Endothelial cell of umbilical vein (primary cell): Measurements from ENCODE around the gene STAB1. TPM values are rescaled to one million over a fixed set of nuclear protein-coding genes. Genes with fewer than 3 reads are reported as not detected.

Experiments used
- BruUV-seq: library from RNA; stranded (reverse); fragments of 400-500 nt; replicated peaks from 2 replicates; lab custom pipeline; 2021; lab: Mats Ljungman, UMichigan
- CTCF ChIA-PET: fragments of 300-600, 350-600 bp; sonication (Branson Sonifier 250); formaldehyde crosslinking; loops from one replicate; lab custom pipeline; 2021; ENCODE audit warnings: antibody characterized with exemption, inconsistent platforms; lab: Charles Lee
- POLR2A ChIA-PET: fragments of 300-600, 350-600 bp; sonication (Branson Sonifier 250); formaldehyde crosslinking; loops from one replicate; lab custom pipeline; 2021; ENCODE audit warnings: antibody characterized with exemption, inconsistent platforms; lab: Charles Lee
- DNase-seq: peaks from one replicate; pipeline ENCODE4 v3.0.0-alpha.2; 2011; ENCODE audit warnings: low read depth, low spot score
- FAIRE-seq: peaks from 2 replicates; lab custom pipeline; 2011; peaks lifted over from hg19 to GRCh38; lab: Jason Lieb, UNC
- H2AFZ ChIP-seq: 2 replicates; pipeline ENCODE4 v1.6.0; 2012; ENCODE audit warnings: low read depth, low read length, control low read depth, inconsistent platforms
- H3K27ac ChIP-seq: 2 replicates; pipeline ENCODE4 v1.5.1; 2011; ENCODE audit warnings: low read depth, mild to moderate bottlenecking, control low read depth, low read length, moderate library complexity; ENCODE audit not compliant: insufficient read depth
- H3K27me3 ChIP-seq, 2 experiments: 2 replicates each; pipeline versions ENCODE4 v1.6.0 to v1.6.1; 2011; ENCODE audit warnings: low read length in 2 of 2, mixed read lengths in 1 of 2; ENCODE audit not compliant: control insufficient read depth in 2 of 2, insufficient read depth in 2 of 2
- H3K36me3 ChIP-seq, 2 experiments: 2 replicates in 1 of 2; 3 replicates in 1 of 2; pipeline ENCODE4 v1.5.1; 2011; ENCODE audit warnings: low read length in 2 of 2, mild to moderate bottlenecking in 1 of 2, moderate library complexity in 1 of 2; ENCODE audit not compliant: control insufficient read depth in 2 of 2, insufficient read depth in 2 of 2; ENCODE audit errors: extremely low read depth in 1 of 2
- H3K4me1 ChIP-seq: 3 replicates; pipeline ENCODE4 v1.5.1; 2011; ENCODE audit warnings: mild to moderate bottlenecking, low read length; ENCODE audit not compliant: control insufficient read depth, insufficient read depth; ENCODE audit errors: extremely low read depth
- H3K4me2 ChIP-seq: 2 replicates; pipeline ENCODE4 v1.6.1; 2011; ENCODE audit warnings: low read length, control low read depth, mixed read lengths; ENCODE audit not compliant: insufficient read depth
- H3K4me3 ChIP-seq, 3 experiments: fragments of 200-600 bp in 1 of 3; sonication (generic), shearing (Covaris generic) in 1 of 3; replicated peaks in 1 of 3; 2 replicates each; pipeline ENCODE4 v1.5.1; 2011 to 2016; ENCODE audit warnings: control low read depth in 3 of 3, low read length in 3 of 3, mild to moderate bottlenecking in 2 of 3, inconsistent platforms in 1 of 3, low read depth in 1 of 3, moderate library complexity in 1 of 3; ENCODE audit not compliant: insufficient read depth in 1 of 3
- H3K79me2 ChIP-seq: 2 replicates; pipeline ENCODE4 v1.6.0; 2012; ENCODE audit warnings: low read length, inconsistent platforms; ENCODE audit not compliant: control insufficient read depth, insufficient read depth
- H3K9ac ChIP-seq: replicated peaks from 2 replicates; pipeline ENCODE3; 2011; ENCODE audit warnings: low read length, control low read depth; ENCODE audit not compliant: insufficient read depth; ENCODE audit errors: extremely low read depth
- H3K9me1 ChIP-seq: replicated peaks from 3 replicates; pipeline ENCODE4 v1.6.0; 2011; ENCODE audit warnings: mild to moderate bottlenecking, low read length; ENCODE audit not compliant: control insufficient read depth, insufficient read depth; ENCODE audit errors: extremely low read depth
- H3K9me3 ChIP-seq: replicated peaks from 2 replicates; pipeline ENCODE4 v1.5.1; 2012; ENCODE audit warnings: low read length, inconsistent platforms; ENCODE audit not compliant: control insufficient read depth, insufficient read depth
- H4K20me1 ChIP-seq: replicated peaks from 2 replicates; pipeline ENCODE3; 2011; ENCODE audit warnings: mild to moderate bottlenecking, low read length; ENCODE audit not compliant: control insufficient read depth, insufficient read depth; ENCODE audit errors: extremely low read depth
- MYC ChIP-seq: IDR thresholded peaks from one replicate; pipeline ENCODE4 v1.6.1; 2011; ENCODE audit warnings: mild to moderate bottlenecking, low read depth, low read length
- POLR2AphosphoS5 ChIP-seq: IDR thresholded peaks from 2 replicates; pipeline ENCODE4 v1.6.1; 2012; ENCODE audit warnings: low read depth, mild to moderate bottlenecking, control low read depth, low read length, moderate library complexity; ENCODE audit not compliant: insufficient read depth
- dilution Hi-C: fragments of 300-500 bp; cut with MboI; formaldehyde crosslinking; loops from one replicate; pipeline ENCODE4 v1.15.0; 2019; ENCODE audit warnings: low sequenced_read_pairs; ENCODE audit not compliant: extremely low pct_ligation_motif_present
- intact Hi-C: fragments of 100-400 bp; cut with micrococcal nuclease; formaldehyde crosslinking; loops from one replicate; pipeline ENCODE4 v1.10.0; 2022
- polyA plus RNA-seq, 4 experiments: library from polyadenylated mRNA; depleted of rRNA in 3 of 4; stranded (reverse) in 3 of 4; unstranded in 1 of 4; fragments of >200 nt; gene quantifications; 2 replicates each; pipeline versions ENCODE4 v1.2.1 to v1.2.3, GENCODE V29; 2011 to 2012; ENCODE audit warnings: missing spikeins in 1 of 4
- total RNA-seq: library from RNA; stranded (reverse); gene quantifications from 2 replicates; pipeline ENCODE4 v1.2.3, GENCODE V29; 2021
- TF ChIP-seq, protein P1 (sequence below), 2 donors: IDR thresholded peaks; 1 replicate in 1 of 2; 2 replicates in 1 of 2; pipeline ENCODE4 v1.5.1; 2011; ENCODE audit warnings: low read length in 2 of 2, mild to moderate bottlenecking in 2 of 2, moderate library complexity in 2 of 2, control low read depth in 1 of 2, inconsistent platforms in 1 of 2, low read depth in 1 of 2; ENCODE audit not compliant: insufficient read depth in 1 of 2; ENCODE audit errors: extremely low read depth in 1 of 2
- TF ChIP-seq, protein P2 (sequence below): IDR thresholded peaks from 2 replicates; pipeline ENCODE4 v1.6.1; 2011; ENCODE audit not compliant: insufficient read depth, insufficient read length

STAB1 gene
- total and polyA plus RNA-seq, 2 donors (not counting 3 experiments of a cell fraction or from before 2014, with no cell fraction given), result 369 TPM

DNA sequence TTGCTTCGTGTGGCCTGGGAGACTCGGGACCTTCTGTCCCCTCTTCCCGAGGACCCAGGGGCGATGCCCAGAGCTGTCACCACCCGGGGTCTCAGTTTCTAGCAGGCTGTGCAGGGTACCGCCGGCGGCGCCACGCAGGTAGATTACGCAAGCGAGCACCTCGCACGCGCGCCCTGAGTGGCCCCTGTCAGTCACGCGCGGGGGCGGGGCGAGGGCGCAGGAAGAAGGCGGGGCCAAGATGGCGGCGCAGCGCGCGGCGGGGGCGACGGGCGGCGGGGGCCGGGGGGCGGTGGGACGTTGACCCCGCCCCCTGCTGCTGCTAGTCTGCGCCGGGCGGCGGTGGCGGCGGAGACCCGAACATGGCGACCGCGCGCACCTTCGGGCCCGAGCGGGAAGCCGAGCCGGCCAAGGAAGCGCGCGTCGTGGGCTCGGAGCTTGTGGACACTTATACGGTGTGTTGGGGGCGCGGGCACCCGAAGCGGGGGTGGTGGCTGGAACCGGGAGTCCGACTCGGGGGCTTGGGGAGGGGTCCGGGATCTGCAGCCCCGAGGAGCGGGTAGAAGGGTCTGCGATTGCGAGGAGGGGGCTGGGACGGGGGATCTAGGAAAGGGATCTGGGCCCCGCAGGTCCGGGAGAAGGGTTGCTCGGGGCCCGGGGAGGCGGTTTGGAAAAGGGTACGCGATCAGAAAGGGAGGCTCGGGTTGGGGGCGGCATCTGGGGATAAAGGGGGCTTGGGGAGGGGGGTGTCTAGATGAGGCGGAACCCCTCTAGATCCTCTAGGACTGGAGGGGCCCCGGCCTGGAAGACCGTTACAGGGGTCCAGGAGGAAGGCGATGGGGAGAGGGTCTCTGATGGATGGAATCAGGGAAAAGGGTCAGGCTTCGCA is 39.6 kb upstream of the STAB1 start, which contains the start of gene NISCH:
TSS of gene NISCH (plus strand) at position 322 of the 886 bp plus-strand sequence. CDS start at position 360, 38 bp downstream.
- Histone ChIP-seq H3K4me3 (peak within 1 kb of the TSS; percentile 80 to 97 (median 97)), H3K4me1 (peaks cover 17% of the 10 kb centered on the region), H2AFZ (peak within 1 kb of the TSS; percentile 99), H3K27ac (peak within 1 kb of the TSS; percentile 69), H3K79me2 (peaks cover 40% of the 10 kb centered on the region), H3K9me1 (no peaks in the 10 kb centered on the region), H3K36me3 (peaks cover 16 to 19% of the 10 kb centered on the region in 2 experiments), H3K9ac (peak within 1 kb of the TSS; percentile 75), H3K9me3 (no peaks in the 10 kb centered on the region), H4K20me1 (no peaks in the 10 kb centered on the region), H3K4me2 (peak within 1 kb of the TSS; percentile 90), H3K27me3 (no peaks in the 10 kb centered on the region)
- no peak for TF ChIP-seq MYC
- TF ChIP-seq, protein P1, sequence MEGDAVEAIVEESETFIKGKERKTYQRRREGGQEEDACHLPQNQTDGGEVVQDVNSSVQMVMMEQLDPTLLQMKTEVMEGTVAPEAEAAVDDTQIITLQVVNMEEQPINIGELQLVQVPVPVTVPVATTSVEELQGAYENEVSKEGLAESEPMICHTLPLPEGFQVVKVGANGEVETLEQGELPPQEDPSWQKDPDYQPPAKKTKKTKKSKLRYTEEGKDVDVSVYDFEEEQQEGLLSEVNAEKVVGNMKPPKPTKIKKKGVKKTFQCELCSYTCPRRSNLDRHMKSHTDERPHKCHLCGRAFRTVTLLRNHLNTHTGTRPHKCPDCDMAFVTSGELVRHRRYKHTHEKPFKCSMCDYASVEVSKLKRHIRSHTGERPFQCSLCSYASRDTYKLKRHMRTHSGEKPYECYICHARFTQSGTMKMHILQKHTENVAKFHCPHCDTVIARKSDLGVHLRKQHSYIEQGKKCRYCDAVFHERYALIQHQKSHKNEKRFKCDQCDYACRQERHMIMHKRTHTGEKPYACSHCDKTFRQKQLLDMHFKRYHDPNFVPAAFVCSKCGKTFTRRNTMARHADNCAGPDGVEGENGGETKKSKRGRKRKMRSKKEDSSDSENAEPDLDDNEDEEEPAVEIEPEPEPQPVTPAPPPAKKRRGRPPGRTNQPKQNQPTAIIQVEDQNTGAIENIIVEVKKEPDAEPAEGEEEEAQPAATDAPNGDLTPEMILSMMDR (IDR thresholded peaks at IDR 0.05; ENCODE audit: extremely low read depth in 1 of 2, insufficient read depth in 1 of 2, low read depth in 1 of 2, low read length in 2 of 2), result no peak
- peak; percentile 43 for TF ChIP-seq POLR2AphosphoS5
- TF ChIP-seq, protein P2, sequence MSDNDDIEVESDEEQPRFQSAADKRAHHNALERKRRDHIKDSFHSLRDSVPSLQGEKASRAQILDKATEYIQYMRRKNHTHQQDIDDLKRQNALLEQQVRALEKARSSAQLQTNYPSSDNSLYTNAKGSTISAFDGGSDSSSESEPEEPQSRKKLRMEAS, result peak; percentile 14
- FAIRE-seq, result peak; percentile 68
- POLR2A ChIA-PET, result no interaction called here
- no TSS peak for BruUV-seq
- CTCF ChIA-PET, result interaction anchor here (1.0 kb wide), 1 partner anchor 43 kb away, joined by 3 read pairs; no protein-coding TSS in a partner anchor
- intact Hi-C loops (loop anchor here (5.0 kb wide), 1 partner anchor 42 kb away; the partner anchor contains the start of gene STAB1), dilution Hi-C loops (no loop called here)
- peak; percentile 78 for DNase-seq
